IPS DF 4.7 (cell line): ENCODE results near the gene NTNG1.
A peak's percentile ranks its signal among the peaks of the same experiment; 100 is the strongest.

Experiments
- DNase-seq: peaks from one replicate; pipeline ENCODE4 v3.0.0-alpha.2; 2013; ENCODE audit warnings: low spot score; ENCODE audit errors: extremely low read depth

NTNG1 gene

DNA sequence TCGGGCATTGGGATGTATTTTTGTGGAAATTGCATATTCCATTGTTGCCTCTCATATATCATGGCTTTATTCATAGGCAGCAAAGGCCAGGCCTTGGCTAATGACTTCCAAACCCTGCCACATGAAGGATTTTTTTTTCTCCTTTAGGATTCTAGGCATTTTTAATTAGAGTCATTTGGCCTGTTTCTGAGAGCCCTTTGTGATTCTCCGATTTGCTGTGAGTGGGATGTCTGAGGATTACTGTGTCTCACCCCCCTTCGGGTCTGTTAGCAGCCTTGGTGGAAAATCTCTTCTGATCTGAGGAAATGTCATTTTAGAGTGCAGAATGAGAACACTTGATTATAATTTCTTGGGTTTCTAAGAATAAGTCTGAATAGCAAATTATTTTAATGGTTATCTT is 253.5 kb downstream of the NTNG1 start:
- DNase-seq: no peak

DNA sequence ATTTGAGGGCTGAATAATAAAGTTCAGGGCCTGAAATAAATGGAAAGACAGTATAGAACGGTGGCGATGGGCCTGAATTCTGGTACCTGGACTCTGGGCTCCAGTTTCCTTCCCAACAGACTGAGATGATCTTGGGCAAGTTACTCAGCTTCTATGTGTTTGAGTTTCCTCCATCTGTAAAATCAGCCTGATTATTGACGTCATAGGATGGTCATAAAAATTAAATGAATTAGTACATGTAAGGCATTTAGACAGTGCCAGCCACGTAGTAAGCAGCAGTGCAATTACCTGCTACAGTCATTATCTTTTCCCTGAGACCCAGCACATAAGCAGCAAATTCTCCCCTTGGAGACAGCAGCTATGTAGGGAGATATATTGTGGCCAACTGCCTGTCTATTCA is 260.9 kb downstream of the NTNG1 start:
- no peak for DNase-seq

- DNase-seq: no peak
These were observed 263.9 kb downstream of the NTNG1 start for GRCh38 chr1:107404756-107405155.

GRCh38 chr1:107405236-107405635 is 264.4 kb downstream of the NTNG1 start:
- DNase-seq: no peak

DNA sequence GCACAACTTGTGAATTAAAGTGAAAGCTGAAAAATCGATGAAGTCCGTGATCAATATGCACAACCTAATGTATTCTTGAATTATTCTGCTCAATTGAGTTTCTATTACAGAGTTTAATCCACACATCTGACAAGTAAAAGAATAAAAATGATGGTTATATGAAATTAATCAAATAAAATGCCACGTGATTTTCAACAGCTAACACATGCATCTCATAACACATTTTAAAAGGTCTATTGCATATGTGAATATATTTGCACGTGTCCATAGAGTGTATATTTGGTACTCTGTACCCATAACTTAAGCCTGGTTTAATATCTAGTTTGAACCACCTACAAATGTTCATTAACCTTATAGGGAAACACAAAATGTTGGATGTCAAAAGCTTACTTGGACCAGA is 266.2 kb downstream of the NTNG1 start:
- DNase-seq: no peak

- no peak for DNase-seq
These were observed 272.7 kb downstream of the NTNG1 start for GRCh38 chr1:107413546-107413945.

DNA sequence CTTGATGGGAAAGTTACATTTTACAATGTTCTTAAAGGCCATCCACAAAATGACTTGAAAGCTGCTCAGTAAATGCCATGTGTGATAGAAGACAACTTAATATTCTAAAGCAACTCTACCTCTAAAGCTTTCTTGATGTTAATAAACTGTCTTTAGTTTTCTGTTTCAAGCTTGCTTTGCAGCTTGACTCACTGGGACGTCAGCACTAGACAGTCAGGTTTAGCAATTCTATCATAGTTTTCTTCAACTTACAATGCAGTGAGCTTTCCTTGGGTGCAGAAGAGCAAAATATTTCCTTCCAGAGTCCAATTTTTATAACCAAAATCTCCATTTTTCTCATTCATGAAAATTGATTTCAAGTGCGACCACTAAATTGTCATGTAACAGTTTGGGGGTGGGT is 273.1 kb downstream of the NTNG1 start:
- no peak for DNase-seq

DNA sequence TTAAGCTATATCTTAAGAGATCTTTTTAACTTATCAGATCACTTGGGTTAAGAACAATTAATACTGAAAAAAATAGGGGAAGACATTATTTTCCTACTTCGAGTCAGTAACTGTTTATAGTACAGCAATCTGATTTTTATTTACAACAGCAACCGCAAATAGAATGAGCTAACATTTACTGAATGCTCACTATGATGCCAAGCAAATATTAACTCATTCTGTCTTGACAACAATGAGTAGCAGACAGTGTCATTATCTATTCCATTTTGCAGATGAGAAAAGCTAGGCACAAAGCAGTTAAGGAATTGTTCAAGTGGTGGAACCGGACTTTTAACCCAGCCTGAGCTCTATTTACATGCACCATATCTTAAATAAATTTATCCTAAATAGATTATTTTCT is 273.7 kb downstream of the NTNG1 start:
- no peak for DNase-seq

DNA sequence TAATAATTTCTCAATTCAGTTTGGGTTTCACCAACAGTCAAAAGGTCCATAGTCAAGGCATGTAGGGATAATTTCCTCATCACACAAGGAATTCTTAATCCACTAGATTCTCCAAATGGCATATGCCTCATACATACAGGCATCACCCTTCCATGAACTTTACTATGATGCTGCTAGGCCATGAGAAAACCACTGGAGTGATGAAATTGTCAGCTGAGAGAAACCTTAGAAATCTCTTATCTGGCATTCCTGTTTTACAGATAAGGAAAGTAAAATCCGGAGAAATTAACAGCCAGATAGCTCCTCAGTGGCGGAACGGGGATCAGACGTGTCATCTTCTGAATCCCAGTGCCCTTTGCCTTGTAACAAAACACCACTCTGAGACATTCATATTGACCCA is 274.4 kb downstream of the NTNG1 start:
- no peak for DNase-seq

- DNase-seq: no peak
These were observed 278.2 kb downstream of the NTNG1 start for GRCh38 chr1:107419003-107419402.

- DNase-seq: no peak
These were observed 282.1 kb downstream of the NTNG1 start for GRCh38 chr1:107422901-107423300.

DNA sequence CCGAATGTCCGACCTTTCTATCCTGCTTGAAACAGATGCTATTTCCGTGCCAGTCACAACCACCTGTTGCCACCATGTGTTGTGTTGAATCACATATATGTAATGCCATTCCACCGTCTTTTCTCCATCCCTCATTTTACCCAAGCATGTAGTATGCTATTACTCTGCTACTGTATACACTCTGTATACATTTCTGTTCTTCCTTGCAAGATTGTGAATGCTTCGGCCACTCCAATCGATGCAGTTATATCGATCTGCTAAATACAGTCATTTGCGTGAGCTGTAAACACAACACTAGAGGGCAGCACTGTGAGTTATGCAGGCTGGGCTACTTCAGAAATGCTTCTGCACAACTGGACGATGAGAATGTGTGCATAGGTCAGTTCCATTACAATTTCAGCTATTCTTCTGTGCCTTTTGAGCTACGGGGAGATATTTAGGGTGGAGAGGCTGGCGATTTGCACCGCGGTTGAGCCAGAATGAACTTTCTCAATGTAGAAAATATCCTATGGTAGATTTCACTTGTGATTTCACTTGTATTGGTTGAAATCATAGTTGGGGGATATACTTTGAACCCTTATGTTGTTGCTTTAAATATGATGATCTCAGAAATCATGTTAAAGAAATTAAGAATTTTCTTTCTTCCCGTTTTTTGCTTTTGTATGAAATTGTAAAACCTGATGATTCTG is 289.8 kb downstream of the NTNG1 start:
- DNase-seq: peak; percentile 22

GRCh38 chr1:107432108-107432507 is 291.3 kb downstream of the NTNG1 start:
- DNase-seq: peak; percentile 9

- no peak for DNase-seq
These were observed 292.2 kb downstream of the NTNG1 start for GRCh38 chr1:107433068-107433467.

DNA sequence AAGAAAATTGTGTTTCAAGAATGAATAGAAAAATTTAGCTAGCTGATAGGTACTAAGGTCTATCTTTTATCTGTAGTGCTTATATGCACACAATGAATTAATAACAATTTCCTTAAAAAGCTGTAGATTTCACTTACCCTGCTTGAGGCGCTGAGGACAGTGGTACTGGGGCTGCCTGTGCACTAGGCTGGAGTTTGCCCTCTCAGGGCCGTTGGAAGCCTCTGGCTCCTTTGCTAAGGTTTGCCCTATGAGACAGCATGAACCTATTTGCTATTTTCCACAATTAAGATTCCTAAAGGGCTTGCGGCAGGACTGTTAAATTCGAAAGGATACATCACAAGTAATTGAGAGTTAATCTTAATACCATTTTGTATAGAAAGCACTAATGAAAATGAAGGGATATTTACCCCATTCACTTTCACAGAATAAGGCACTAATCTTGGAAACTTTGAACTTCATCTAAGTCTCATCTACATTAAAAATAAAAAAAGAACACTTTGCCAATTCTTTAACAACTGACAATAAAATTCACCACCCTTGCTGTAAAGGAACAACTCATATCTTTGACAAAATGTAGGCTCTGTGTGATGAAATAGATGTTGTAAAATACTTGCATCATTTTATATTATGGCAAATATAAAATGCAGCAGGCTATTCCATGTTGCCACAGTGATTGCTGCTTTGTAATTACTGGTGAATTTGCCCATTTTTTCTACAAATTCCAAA is 293.0 kb downstream of the NTNG1 start:
- DNase-seq: no peak

GRCh38 chr1:107434361-107434693 is 293.5 kb downstream of the NTNG1 start:
- DNase-seq: no peak

- DNase-seq: no peak
These were observed 295.9 kb downstream of the NTNG1 start for GRCh38 chr1:107436552-107437241.

DNA sequence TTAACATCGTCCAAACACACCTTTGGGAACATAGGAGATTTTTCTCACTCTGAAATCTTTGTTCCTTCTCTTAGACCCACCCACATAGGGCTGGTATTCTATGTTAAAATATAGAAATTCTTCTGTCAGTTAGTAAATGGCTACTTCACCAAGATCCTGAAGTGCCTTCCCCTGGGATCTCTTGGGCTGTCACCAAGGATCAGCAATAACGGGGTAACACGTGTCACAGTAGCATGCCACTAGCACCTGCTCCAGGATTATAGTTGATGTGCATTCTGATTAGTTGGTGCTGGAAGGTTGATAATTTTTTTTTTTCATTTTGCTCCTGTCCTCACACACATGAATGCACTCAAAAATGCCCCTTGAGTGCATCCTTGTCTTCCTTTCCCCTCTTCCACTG is 298.7 kb downstream of the NTNG1 start:
- DNase-seq: no peak

DNA sequence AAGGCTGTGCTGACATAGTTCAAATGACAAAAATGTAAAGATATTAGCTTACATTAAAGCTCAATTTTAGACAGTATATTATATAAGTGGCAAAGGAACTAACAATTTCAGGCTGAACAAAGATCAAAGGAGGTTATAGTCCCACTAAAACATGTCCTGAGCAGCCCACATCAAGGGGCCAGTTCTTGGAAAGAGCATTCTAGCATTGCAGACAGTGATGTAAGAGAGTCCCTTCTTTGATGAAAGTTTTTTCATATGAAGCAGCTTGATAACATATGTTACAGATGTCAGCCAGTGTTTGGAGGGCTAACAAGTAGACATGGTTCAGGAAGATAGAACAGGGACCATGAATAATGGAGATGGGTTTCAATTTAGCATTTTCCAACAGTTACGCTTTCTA is 301.7 kb downstream of the NTNG1 start:
- DNase-seq: no peak

DNA sequence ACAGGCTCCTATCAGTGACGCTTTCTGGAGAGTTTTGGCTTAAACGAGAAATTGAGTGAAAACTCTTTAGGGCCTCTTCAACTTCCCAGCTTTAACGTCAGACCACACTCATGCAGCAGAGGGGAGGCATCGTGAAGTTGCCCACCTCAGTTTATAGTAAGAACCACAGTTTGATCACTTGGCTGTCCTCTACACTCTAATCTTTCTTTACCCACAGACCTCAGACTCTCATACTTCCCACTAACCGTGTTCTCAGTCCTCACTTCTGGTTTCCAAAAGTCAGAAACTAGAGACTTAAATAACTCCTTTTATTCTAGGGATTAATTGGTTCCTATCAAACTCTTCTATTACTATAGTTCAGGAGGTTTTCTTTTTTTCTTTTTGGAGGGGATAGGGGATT is 302.2 kb downstream of the NTNG1 start:
- DNase-seq: no peak

GRCh38 chr1:107443860-107444259 is 303.0 kb downstream of the NTNG1 start:
- DNase-seq: no peak

DNA sequence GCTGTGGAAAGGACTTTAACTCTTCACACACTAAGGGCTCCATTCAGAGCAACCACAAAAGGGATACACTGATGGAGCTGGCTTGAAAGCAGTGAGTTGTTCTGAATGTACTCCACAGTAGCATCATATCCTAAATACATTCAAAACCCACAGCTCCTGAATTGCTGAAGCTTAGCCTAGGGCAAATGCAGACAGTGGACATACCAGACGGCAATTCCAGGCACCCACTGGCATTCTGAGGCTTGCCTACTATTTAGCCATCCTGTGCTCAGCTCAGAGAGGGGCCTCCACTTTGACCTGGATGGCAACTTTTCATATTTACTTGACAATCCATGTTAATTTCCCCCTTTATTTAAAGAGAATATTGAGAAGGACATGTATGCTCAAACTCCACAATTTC is 303.5 kb downstream of the NTNG1 start:
- DNase-seq: no peak

DNA sequence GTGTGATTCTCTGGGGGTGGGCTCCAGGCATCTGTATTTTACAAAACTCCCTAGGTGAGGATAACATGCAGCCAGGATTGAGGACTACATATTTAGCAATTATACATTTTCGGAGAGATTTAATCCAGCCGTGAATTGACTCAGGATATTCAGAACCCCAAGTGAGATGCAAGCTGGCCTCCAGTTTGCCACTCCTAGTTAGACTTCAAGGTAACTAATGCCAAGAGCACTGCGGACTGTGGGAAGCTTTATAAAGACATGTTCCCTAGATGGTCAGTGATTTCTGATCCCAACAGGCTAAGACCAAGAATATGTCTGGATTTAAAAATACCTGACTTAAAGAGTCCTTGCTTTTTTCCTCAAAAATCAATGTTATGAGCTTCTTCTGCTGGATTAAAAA is 308.5 kb downstream of the NTNG1 start:
- DNase-seq: no peak
